Measurements from ENCODE around the gene THSD7B.
"Not testable (repeated sequence)": the region's sequence is repeated elsewhere in the genome, so short reads cannot be mapped to it uniquely, and the experiment has no call there.

The THSD7B gene, protein sequence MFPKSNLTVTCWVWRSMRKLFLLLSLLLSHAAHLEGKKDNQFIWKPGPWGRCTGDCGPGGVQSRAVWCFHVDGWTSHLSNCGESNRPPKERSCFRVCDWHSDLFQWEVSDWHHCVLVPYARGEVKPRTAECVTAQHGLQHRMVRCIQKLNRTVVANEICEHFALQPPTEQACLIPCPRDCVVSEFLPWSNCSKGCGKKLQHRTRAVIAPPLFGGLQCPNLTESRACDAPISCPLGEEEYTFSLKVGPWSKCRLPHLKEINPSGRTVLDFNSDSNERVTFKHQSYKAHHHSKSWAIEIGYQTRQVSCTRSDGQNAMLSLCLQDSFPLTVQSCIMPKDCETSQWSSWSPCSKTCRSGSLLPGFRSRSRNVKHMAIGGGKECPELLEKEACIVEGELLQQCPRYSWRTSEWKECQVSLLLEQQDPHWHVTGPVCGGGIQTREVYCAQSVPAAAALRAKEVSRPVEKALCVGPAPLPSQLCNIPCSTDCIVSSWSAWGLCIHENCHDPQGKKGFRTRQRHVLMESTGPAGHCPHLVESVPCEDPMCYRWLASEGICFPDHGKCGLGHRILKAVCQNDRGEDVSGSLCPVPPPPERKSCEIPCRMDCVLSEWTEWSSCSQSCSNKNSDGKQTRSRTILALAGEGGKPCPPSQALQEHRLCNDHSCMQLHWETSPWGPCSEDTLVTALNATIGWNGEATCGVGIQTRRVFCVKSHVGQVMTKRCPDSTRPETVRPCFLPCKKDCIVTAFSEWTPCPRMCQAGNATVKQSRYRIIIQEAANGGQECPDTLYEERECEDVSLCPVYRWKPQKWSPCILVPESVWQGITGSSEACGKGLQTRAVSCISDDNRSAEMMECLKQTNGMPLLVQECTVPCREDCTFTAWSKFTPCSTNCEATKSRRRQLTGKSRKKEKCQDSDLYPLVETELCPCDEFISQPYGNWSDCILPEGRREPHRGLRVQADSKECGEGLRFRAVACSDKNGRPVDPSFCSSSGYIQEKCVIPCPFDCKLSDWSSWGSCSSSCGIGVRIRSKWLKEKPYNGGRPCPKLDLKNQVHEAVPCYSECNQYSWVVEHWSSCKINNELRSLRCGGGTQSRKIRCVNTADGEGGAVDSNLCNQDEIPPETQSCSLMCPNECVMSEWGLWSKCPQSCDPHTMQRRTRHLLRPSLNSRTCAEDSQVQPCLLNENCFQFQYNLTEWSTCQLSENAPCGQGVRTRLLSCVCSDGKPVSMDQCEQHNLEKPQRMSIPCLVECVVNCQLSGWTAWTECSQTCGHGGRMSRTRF (N-terminal part only)

DNA sequence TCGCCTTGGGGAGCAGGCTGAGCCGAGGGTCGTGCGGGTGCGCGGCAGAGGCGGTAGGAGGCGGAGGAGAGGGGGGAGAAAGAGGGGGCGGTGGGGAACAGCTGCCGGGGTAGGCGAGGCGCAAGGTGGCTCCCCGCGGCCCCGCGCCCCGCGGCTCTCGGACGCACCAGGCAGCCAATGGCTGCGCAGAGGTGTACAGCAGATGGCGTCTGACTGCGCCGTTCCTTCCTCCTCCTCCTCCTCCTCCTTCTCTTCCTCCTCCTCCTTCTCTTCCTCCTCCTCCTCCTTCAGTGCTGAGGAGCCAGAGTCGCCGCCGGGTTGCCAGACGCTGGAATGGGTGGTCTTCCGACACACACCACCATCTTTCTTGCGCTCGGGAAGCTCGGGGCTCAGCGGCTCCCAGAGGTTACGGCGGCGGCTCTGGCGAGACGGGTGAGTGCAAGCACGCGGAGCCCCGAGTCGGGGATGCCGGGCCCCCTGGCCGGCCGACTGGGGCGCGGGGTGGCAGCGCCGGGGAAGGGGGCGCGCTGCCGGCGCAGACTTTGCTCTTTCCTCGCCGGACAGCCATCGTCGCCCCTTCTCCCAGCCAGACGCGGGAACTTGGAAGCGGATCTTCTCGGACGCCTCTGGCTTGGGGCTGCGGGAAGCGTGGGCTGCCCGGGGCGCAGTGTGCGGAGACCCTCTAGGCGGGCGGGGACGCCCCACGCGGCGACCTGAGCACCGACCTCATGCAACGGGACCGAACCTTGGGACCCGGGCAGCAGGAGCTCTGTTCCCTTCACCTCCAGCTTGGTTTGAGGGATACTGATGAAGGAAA lies at the start of gene THSD7B:
THSD7B (plus strand) TSS at position 290 of the 817 bp plus-strand sequence. CDS start 116,634 bp downstream, outside the sequence.
- no peak for DNase-seq (ENCODE audit: low read depth in 3 of 3)

DNA sequence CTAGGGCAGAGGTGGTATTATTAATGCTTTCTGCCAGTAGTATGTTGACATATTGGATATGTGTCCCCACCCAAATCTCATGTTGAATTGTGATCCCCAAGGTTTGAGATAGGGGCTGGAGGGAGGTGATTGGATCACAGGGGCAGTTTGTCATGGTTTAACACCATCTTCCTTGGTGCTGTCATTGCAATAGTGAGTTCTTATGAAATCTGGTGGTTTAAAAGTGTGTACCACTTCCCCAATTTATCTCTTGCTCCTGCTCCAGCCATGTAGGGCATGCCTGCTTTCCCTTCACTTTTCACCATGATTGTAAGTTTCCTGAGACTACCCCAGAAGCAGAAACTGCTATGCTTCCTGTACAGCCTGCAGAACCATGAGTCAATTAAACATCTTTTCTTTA lies 47.1 kb upstream of the THSD7B start:
- no peak for DNase-seq (ENCODE audit: low read depth in 3 of 3)

DNA sequence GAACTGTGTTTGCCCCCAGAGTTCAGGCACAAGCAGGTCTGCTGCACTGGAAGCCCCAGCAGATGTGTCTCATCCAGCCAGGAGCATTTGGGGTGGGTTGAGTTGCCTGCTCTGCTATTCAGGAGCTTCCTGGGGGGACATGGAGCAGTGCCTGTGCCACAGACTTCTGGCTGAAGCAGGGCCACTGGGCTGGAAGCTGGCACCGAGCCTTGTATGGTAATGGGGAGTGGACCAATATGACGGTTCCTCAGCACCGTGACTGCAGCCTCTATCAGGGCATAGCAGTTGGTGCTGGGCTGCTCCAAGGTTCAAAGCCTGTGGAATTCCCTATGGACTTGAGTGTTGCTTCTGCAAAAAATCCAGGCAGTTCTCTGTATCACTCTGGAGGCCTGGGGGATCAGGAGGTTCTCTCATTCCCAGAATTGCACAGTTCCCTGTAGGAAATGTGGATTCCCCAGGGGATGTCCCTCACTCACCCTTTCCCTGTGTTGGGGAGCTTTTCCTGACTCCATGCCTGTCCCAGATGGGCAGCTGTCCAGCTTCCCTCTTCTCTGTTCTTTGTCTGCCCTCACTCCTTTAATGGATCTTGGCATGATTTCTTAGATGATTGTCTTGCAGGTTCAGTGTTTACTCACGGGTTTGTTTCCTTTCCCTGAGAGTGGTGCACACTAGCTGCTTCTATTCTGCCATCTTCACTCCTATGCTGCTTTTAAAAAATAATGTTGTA lies 37.2 kb upstream of the THSD7B start:
- DNase-seq (ENCODE audit: low read depth in 3 of 3), result no peak

DNA sequence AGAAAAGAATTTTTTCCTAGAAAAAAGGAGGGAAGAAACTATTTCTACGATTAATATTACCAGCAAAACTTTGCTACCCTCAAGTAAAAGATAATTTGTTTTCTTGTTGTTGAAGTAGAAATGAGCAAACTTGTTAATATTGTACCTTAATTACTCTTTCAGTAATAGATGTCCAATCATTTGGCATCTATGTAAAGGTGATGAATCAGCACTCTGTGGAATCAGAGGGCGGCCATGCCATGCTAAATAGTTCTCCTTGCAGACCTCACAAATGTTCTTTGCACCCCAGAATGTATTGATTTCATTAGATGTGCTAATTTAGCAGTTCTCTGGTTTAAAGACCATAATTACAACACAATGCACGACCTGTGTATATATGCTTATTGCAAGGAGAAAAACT lies 29.1 kb upstream of the THSD7B start:
- no peak for DNase-seq (ENCODE audit: low read depth in 3 of 3)

DNA sequence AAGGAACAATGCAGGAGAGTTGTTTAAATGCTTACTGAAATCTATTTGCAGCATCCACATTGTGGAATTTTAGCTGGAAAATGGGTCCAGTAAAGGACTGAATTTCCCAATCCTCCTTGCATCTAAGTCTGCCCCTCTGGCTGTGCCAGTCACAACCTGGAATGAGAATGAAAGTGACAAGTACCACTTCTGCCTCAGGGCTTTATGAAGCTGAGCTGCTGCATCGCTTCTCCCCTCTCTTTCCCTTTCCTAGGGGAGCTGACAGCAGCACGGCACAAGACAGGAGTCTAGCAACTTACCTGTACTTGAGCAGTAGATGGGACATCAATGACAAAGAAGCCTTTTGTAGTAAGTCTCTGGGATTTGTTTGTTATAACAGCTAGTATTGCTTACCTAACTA lies 27.3 kb upstream of the THSD7B start:
- DNase-seq (ENCODE audit: low read depth in 3 of 3), result no peak

DNA sequence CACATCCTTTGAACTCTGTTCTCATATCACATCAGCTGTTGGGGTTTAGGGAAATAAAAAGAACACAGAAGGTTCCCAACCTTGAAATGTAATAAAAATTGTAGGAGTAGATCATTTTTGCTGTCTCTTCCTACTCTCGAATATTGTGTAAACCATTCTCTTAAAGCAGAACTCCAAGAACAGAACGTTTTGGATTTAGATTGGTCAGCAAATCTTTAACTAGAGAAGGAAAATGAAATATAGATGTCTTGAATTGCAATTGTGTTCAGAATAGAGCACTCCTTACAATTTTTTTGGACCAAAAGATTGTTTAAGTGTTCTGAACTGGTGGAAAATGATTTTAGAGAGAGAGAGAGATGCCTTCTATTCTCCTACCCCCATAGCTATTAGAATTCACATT lies 23.9 kb upstream of the THSD7B start:
- no peak for DNase-seq (ENCODE audit: low read depth in 3 of 3)

DNA sequence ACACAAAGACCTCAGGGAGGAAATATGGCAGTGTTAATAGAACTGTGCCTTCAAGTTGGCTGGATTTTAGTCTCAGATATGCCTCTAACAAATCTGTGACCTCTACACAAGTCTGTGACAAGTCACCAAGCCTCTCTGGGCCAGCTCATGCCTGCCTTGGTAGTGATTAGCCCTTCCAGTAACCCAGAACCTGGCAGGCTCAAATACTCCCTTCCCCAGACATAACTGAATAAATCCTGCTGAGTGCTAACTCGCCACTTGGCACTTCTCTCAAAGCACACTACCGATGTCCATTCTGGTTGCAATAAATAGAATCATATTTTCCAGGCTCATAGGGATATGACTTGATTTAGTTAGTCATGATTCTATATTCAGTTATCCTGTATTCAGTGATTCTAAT lies 15.3 kb upstream of the THSD7B start:
- DNase-seq (ENCODE audit: low read depth in 3 of 3), result no peak

DNA sequence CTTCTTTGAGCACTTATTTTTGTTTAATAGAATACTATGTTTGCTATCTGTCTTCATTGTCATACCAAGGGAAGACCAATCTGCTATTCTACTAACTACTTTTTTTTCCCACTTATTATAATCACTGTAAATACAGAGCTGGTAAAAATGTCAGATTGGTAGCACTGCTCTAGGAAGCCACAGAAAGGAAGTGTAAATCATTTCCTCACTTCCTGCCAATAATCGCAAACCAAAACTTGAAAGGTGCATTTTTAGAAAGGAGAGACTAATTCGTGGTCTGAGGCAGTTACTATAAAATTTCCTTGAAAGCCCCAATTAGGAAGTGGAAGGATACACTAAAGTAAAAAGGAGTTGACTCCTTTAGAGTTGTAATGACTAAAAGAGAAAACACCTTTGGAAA lies 13.9 kb upstream of the THSD7B start:
- no peak for DNase-seq (ENCODE audit: low read depth in 3 of 3)

DNA sequence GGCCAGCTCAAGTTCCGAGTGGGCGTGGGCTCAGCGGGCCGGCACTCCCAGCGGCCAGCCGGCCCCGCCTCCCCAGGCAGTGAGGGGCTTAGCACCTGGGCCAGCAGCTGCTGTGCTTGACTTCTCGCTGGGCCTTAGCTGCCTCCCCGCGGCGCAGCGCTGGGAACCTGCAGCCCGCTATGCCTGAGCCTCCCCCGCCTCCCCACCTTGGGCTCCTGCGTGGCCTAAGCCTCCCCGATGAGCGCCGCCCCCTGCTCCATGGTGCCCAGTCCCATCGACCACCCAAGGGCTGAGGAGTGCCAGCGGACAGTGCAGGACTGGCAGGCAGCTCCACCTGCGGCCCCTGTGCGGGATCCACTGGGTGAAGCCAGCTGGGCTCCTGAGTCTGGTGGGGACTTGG lies 6.8 kb upstream of the THSD7B start:
- not testable (repeated sequence) for DNase-seq (ENCODE audit: low read depth in 3 of 3)

DNA sequence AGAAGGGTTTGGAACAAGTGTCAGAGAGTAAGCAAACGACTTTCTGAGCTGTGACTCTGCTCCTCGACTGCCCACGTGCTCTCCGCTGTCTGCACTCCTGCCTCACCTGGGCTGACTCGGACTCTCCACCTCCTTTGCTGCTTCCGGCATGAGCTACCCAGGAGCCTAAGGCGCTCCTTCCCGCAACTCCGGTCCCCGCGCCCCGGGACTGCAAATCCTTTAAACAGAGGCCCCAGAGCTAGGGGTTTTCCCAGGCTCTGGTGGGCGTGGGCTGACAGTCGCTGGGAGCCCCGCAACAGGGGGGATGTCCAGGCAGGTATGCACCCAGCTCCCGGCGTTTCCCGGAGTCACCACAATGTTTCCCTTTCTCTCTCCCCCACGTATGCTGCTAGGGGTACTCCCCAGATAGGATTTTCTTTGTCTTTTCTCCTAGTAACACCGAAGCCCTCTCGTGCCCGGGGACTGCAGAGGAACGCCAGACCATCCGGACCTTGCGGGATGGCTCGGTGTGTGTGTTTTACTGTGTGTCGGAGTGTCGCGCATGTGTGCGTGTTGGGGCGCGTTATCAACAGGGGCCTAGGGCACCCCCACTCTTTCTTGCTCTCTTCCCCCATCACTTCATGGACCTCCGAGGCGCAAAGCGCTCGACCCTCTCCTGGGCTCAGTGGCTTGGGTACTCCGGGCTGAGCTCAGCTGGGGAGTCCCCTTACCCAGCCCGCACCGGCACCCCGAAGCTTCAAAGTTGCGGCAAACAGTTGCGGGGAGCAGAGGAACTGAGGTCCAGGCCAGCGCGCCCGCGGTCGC lies 691 bp upstream of the THSD7B start:
- no peak for DNase-seq (ENCODE audit: low read depth in 3 of 3)

DNA sequence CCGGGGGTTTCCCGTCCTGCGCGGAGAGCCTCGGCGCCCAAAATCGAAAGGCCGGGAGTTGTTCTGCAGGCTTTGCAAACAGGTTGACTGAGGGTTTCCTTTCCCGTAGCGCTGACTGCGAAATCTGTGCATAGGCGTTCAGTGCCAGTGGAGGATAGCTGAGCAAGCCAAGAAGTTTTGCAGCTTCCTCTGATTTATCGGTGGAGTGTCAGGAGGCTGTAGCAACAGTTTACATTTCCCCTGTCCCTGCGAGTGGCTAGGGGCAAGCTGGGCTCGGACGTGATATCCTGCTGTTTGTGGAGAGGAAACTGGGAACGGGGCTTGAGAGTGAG lies 694 bp downstream of the THSD7B start:
- no peak for DNase-seq (ENCODE audit: low read depth in 3 of 3)

DNA sequence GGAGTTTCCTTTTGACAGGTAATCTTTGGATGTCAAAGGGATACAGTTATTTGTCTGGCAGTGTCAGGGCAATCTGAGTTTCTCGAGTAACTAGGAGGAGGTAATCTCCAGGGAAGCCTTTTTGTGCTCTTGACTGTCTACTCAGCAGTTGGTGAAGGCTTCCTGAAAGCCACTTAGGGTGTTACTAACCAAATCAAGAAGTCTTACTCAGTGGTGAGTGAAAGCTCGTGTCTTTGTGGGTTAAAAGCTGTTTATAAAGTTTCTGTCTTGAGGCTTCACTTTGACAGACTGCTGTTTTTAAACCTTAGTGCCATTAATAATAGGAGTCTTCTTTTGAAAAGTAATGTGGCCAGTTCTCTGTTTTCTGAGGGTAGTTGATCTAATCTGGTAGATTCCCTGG lies 1.7 kb downstream of the THSD7B start:
- no peak for DNase-seq (ENCODE audit: low read depth in 3 of 3)

DNA sequence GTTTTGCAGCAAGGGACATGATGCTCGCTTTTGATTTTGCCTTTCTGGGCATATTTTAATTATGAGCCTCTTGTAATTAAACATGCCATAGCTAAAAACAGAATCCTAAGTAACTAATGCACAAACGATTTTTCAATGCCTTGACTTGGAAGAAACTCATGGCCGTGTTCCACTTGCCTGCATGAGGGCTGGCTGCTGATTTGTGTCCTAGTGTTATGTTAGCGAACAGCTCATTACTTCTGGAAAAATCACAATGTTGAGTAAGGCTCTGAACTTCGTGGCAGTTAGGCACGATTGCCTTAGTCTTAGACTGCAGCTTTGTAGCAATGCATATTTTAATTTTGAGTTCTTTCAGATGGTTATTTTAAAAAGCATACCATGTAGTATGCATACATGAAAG lies 4.5 kb downstream of the THSD7B start:
- DNase-seq (ENCODE audit: low read depth in 3 of 3), result no peak

DNA sequence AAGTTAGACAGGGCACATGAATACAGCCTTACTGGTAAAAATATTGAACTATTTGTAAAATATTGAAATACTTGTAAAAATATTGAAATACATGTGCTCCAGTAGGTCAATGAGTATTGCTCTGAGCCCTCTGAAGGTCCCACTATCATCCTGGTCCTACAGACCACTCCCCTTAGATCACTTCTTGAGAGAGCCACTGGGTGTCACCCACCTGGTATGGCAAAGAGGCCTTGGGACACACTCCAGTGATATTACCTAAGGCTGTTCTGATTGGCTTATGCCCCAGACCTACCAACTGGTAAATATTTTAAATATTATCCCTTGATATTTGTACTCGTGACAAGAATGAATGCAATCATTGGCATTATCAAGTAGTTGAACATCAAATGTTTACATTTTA lies 5.0 kb downstream of the THSD7B start:
- no peak for DNase-seq (ENCODE audit: low read depth in 3 of 3)

DNA sequence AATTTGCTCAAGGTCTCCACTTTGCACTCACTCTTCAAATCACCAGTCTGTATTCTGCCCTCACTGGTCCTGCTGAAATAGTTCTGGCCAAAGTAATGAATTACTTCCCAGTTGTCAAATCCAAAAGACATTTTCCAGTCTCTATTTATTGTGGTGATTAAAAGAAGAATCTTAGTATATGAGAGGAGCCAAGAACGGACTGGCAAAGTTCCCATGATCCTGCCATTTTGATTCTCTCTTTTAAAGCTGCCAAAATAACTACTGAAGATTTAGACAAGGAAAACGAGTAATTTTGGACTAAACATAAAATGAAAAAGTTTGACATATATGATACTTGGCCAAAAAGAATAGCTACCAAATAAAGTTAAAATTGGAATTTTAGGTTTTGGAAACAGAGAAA lies 12.0 kb downstream of the THSD7B start:
- no peak for DNase-seq (ENCODE audit: low read depth in 3 of 3)

DNA sequence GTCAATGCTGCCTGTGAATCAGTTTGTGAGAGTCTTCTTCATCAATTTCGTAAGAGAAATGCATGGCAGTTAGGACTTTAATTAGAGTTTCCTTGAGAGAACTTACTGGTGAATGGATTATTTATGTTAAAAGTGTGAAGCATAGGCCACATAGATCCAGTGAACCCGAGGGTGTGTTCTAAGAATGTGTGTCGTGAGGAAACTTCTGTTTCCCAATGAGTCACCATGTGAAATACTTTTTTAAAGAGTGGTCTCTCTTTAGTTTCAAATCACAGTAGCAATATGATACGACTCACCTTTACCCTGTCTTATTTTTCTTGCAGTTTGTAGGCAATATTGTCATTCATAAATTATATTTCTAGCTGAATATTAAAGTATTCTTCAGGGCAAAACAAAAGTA lies 18.5 kb downstream of the THSD7B start:
- no peak for DNase-seq (ENCODE audit: low read depth in 3 of 3)

DNA sequence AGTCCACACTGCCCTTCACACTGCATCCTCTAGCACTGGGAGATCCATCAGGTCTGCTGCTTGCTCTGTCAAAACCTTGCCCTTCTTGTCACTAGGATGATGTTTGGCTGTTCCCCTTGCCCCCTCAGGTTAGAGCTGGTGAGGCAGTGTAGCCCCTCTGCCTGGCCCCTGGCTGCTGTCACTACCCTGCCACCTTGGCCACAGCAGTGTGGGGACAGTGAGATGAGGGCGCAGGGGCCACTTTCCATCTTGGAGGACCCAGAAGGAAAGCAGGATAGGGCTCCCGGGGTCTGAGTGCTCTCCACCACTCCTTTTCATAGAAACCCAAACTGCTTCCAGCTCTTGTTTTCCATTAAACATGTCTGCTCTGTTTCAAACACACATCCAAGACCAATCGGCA lies 19.9 kb downstream of the THSD7B start:
- DNase-seq (ENCODE audit: low read depth in 3 of 3), result no peak

DNA sequence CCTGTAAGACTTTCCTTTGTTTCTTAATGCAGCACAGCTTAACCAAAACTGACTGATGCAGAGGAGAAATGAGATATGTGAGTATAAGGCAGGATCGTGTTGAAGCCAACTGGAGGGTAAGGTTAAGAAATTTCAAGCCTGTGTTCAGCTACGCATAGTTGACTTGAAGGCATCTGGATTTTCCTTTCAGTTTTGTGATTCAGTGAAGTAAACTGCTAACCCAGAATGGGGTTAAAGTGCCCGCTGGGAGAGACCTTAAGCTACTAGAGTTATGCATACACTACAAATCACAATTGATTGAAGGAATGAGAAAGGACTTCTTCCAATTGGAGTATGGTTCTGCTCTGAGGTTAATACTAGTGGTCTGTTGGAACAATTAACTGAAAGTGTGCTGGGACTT lies 22.6 kb downstream of the THSD7B start:
- no peak for DNase-seq (ENCODE audit: low read depth in 3 of 3)

DNA sequence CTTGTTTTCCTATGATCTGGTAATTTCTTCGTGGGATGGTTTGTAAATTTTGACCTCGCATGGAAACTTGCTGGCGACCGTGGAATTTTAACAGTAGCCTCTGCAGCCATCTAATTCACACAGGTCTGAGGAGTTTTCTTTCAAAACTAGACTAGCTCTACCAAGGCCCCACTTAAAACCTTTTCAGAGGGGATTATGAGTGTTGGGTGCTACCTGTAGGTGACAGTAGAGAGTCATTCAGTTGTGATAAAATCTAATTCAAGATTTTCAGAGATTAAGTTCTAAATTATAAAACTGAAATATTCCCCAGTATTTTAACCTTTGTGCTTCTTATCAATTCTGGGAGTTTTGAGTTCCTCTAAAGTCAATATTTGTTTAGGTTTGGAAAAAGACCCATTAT lies 31.0 kb downstream of the THSD7B start:
- no peak for DNase-seq (ENCODE audit: low read depth in 3 of 3)

DNA sequence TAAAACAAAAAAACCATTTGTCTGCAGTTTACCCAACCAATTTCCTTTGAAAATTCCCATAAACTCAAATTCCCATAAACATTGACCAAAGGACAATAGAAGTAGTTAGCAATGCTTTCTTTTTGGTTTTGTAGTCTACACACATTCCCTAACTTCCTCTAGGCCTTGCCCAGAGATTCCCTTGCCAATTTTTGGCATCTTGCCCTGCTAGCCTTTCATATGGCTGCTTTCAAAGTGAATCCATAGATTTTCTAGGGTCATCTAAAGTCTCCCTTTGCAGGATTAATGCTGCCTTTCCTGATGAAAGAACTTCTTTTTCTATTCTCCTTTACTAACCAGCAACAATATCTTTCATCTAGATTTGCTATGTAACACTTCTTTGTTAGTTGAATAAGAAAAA lies 33.4 kb downstream of the THSD7B start:
- DNase-seq (ENCODE audit: low read depth in 3 of 3), result no peak

All from stimulated activated CD4-positive, alpha-beta T cell treated with anti-CD3 and anti-CD28 coated beads, TNF-alpha, amount 100 ng/mL, for 4 hours (primary cell).